ENCODE results near the gene MDGA2. TPM values are rescaled to one million over a fixed set of nuclear protein-coding genes. Genes with fewer than 3 reads are reported as not detected.

Gene MDGA2
- total RNA-seq, 1 experiment from 2014 or later, result not detected

DNA sequence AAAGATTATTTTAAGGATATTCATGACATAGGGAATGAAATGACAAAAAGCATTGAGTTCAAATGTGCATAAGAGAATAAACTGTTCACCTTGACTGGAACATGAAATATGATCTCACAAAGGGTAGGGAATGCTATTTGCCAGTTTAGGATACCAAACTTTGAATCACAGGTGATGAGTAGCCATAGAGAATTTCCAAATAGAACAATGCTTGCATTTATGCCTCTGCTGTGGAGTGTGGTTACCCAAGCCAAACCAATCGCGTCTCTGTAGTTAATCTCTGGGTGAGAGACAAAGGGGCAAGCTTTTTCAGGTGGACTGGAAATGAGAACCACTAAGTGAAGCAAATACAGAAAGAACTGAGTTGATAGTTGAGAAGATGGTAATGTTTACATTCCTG, 652.7 kb downstream of the MDGA2 start:
- Histone ChIP-seq H2AFZ (no peak overlapping the region), H3K79me2 (ENCODE audit: low read depth) (no peaks in the 10 kb centered on the region), H3K27me3 (ENCODE audit: insufficient read depth, low read depth) (no peaks in the 10 kb centered on the region), H3K36me3 (ENCODE audit: low read depth) (no peaks in the 10 kb centered on the region), H3K4me3 (no peak overlapping the region), H3K4me2 (no peak overlapping the region), H3F3A (ENCODE audit: insufficient read depth, low read depth) (no peaks in the 10 kb centered on the region), H4K20me1 (ENCODE audit: insufficient read depth) (no peaks in the 10 kb centered on the region), H3K27ac (no peak overlapping the region), H3K4me1 (replicated peaks; ENCODE audit: insufficient read depth) (no peaks in the 10 kb centered on the region), H3K9me2 (ENCODE audit: insufficient read depth) (no peaks in the 10 kb centered on the region), H3K9me3 (ENCODE audit: insufficient read depth, low read depth) (no peaks in the 10 kb centered on the region)
- no peak for DNase-seq
- POLR2A ChIA-PET (ENCODE audit: unreplicated experiment), result no interaction called here
- no TSS peak for BruUV-seq (replicated peaks)
- intact Hi-C loops (cut with micrococcal nuclease; ENCODE audit: unreplicated experiment), result no loop called here
- CTCF ChIA-PET, result no interaction called here
- TF ChIP-seq, protein P1, sequence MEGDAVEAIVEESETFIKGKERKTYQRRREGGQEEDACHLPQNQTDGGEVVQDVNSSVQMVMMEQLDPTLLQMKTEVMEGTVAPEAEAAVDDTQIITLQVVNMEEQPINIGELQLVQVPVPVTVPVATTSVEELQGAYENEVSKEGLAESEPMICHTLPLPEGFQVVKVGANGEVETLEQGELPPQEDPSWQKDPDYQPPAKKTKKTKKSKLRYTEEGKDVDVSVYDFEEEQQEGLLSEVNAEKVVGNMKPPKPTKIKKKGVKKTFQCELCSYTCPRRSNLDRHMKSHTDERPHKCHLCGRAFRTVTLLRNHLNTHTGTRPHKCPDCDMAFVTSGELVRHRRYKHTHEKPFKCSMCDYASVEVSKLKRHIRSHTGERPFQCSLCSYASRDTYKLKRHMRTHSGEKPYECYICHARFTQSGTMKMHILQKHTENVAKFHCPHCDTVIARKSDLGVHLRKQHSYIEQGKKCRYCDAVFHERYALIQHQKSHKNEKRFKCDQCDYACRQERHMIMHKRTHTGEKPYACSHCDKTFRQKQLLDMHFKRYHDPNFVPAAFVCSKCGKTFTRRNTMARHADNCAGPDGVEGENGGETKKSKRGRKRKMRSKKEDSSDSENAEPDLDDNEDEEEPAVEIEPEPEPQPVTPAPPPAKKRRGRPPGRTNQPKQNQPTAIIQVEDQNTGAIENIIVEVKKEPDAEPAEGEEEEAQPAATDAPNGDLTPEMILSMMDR (conservative IDR thresholded peaks at IDR 0.05), result no peak
- no peak for TF ChIP-seq EZH2 (IDR thresholded peaks at IDR 0.05; ENCODE audit: low read depth)

DNA sequence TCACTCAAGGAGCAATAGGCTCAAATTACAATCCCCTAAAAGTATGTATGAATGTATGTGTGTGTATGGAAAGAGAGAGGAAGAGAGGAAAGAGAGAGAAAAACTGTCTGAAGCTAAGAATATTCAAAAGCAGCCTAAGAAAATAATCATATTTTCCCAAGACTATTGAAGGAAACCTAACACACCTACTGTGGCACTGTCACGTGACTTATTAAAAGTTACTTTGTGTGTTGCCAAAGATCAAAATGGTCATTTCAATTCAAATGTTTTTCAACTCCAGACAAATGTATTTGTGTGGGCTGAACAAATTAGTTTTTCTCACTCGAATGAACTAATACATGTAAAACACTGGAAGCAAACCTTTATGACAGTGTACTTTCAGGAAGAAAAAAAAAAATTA, 654.9 kb downstream of the MDGA2 start:
- Histone ChIP-seq H3K4me2 (no peak overlapping the region), H3K4me1 (replicated peaks; ENCODE audit: insufficient read depth) (no peaks in the 10 kb centered on the region), H3K36me3 (ENCODE audit: low read depth) (no peaks in the 10 kb centered on the region), H3K79me2 (ENCODE audit: low read depth) (no peaks in the 10 kb centered on the region), H3K27ac (no peak overlapping the region), H3F3A (ENCODE audit: insufficient read depth, low read depth) (no peaks in the 10 kb centered on the region), H3K27me3 (ENCODE audit: insufficient read depth, low read depth) (no peaks in the 10 kb centered on the region), H2AFZ (no peak overlapping the region), H4K20me1 (ENCODE audit: insufficient read depth) (no peaks in the 10 kb centered on the region), H3K9me2 (ENCODE audit: insufficient read depth) (no peaks in the 10 kb centered on the region), H3K9me3 (ENCODE audit: insufficient read depth, low read depth) (no peaks in the 10 kb centered on the region), H3K4me3 (no peak overlapping the region)
- no TSS peak for BruUV-seq (replicated peaks)
- no peak for DNase-seq
- ChIA-PET CTCF (no interaction called here), POLR2A (ENCODE audit: unreplicated experiment) (no interaction called here)
- intact Hi-C loops (cut with micrococcal nuclease; ENCODE audit: unreplicated experiment), result no loop called here
- TF ChIP-seq EZH2 (IDR thresholded peaks at IDR 0.05; ENCODE audit: low read depth), result no peak

DNA sequence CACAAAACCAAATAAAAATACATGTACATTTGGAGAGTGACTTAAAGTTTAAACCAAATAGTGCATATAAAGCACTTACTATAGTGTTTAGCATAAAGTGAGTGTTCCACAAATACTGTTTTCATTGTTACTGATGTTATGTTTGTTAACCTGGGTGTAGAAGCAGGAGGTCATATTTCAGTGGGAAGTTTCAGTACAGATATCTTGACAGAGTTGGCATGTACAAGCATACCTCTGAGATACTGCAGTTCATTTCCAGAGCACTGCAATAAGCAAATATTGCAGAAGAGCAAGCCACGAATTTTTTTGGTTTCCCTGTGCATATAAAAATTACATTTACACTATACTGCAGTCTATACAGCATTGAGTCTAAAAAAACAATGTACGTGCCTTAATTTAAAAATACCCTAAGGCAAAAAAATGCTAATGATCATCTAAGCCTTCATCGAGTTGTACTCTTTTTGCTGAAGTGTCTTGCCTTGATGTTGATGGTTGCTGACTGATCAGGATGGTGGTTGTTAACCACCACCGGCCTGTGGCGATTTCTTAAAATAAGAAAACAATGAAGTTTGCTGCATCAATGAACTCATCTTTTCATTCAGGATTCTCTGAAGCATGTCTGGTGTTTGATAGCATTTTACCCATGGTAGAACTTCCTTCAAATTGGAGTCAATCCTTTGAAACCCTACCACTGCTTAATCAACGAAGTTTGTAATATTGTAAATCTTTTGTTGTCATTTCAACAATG, 662.7 kb downstream of the MDGA2 start:
- Histone ChIP-seq H3K4me3 (no peak overlapping the region), H3K36me3 (ENCODE audit: low read depth) (no peaks in the 10 kb centered on the region), H3K9me2 (ENCODE audit: insufficient read depth) (no peaks in the 10 kb centered on the region), H3K4me1 (replicated peaks; ENCODE audit: insufficient read depth) (no peaks in the 10 kb centered on the region), H3K79me2 (ENCODE audit: low read depth) (no peaks in the 10 kb centered on the region), H4K20me1 (ENCODE audit: insufficient read depth) (no peaks in the 10 kb centered on the region), H3K27ac (no peak overlapping the region), H3K4me2 (no peak overlapping the region), H3K27me3 (ENCODE audit: insufficient read depth, low read depth) (no peaks in the 10 kb centered on the region), H3K9me3 (ENCODE audit: insufficient read depth, low read depth) (no peaks in the 10 kb centered on the region), H3F3A (ENCODE audit: insufficient read depth, low read depth) (no peaks in the 10 kb centered on the region), H2AFZ (no peak overlapping the region)
- POLR2A ChIA-PET (ENCODE audit: unreplicated experiment), result no interaction called here
- BruUV-seq (replicated peaks), result no TSS peak
- CTCF ChIA-PET, result no interaction called here
- intact Hi-C loops (cut with micrococcal nuclease; ENCODE audit: unreplicated experiment), result no loop called here
- DNase-seq, result no peak
- no peak for TF ChIP-seq EZH2 (IDR thresholded peaks at IDR 0.05; ENCODE audit: low read depth)
- TF ChIP-seq, protein P1 (conservative IDR thresholded peaks at IDR 0.05), result no peak

DNA sequence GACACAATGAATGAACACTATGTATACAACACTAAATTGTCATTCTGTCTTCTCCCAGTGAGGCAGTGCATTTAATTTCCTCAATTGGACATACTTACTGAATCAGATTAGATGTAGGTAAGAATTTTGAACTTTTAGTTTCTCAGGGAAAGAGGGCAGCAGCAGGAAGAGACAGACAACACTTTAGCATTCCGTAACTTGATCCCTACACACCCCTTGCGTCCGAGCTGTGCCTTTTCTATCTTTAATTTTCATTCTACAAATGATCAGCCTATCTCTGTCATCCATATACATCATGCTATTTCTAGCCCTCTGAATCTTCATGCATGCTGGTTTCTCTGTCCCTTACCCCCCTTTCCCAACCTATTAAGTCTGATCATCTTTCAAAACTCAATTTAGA, 665.8 kb downstream of the MDGA2 start:
- no peaks in the 10 kb centered on the region for H3K79me2 ChIP-seq (ENCODE audit: low read depth)
- CTCF ChIA-PET, result no interaction called here
- no peaks in the 10 kb centered on the region for H4K20me1 ChIP-seq (ENCODE audit: insufficient read depth)
- no peak overlapping the region for H3K4me3 ChIP-seq
- H3K4me1 ChIP-seq (replicated peaks; ENCODE audit: insufficient read depth), result no peaks in the 10 kb centered on the region
- no TSS peak for BruUV-seq (replicated peaks)
- H3K27me3 ChIP-seq (ENCODE audit: insufficient read depth, low read depth), result no peaks in the 10 kb centered on the region
- DNase-seq, result no peak
- TF ChIP-seq, protein P1 (conservative IDR thresholded peaks at IDR 0.05), result no peak
- TF ChIP-seq EZH2 (IDR thresholded peaks at IDR 0.05; ENCODE audit: low read depth), result no peak
- H3K9me2 ChIP-seq (ENCODE audit: insufficient read depth), result no peaks in the 10 kb centered on the region
- no peaks in the 10 kb centered on the region for H3K36me3 ChIP-seq (ENCODE audit: low read depth)
- H3K4me2 ChIP-seq, result no peak overlapping the region
- H3K9me3 ChIP-seq (ENCODE audit: insufficient read depth, low read depth), result no peaks in the 10 kb centered on the region
- POLR2A ChIA-PET (ENCODE audit: unreplicated experiment), result no interaction called here
- H2AFZ ChIP-seq, result no peak overlapping the region
- no peak overlapping the region for H3K27ac ChIP-seq
- intact Hi-C loops (cut with micrococcal nuclease; ENCODE audit: unreplicated experiment), result no loop called here
- H3F3A ChIP-seq (ENCODE audit: insufficient read depth, low read depth), result no peaks in the 10 kb centered on the region
